ENCODE results near the gene NKAIN1.
"Not testable (repeated sequence)": the region's sequence is repeated elsewhere in the genome, so short reads cannot be mapped to it uniquely, and the experiment has no call there.

The NKAIN1 gene

DNA sequence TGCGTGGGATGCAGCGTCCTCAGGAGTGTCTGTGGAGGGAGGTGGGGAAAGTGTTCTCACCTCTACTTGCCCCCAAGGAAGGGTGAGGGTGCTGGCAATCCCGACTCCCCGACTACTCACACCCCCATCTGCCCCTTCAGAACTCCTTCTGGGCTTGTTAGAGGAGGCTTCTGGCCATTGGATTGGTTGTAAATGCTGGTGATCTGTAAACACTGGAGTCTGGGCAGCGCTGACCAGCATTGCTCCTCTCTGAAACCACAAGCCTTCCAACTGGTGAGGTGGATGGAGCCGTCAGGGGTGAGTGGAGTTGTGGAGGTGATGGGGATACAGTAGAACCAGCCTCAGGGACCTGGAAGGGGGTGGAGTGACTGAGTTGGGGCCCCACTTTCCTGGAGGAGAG is 59.3 kb downstream of the NKAIN1 start:
- no peak overlapping the region for H3K4me2 ChIP-seq (ENCODE audit: low read depth, low read length)
- H3K36me3 ChIP-seq (replicated peaks; ENCODE audit: insufficient read depth, low read length) = no peaks in the 10 kb centered on the region
- no peak for TF ChIP-seq EZH2phosphoT487 (IDR thresholded peaks at IDR 0.05; ENCODE audit: low read length)
- no peak for TF ChIP-seq EZH2 (optimal IDR thresholded peaks at IDR 0.05; ENCODE audit: low read depth, low read length)
- TF ChIP-seq, protein P1, sequence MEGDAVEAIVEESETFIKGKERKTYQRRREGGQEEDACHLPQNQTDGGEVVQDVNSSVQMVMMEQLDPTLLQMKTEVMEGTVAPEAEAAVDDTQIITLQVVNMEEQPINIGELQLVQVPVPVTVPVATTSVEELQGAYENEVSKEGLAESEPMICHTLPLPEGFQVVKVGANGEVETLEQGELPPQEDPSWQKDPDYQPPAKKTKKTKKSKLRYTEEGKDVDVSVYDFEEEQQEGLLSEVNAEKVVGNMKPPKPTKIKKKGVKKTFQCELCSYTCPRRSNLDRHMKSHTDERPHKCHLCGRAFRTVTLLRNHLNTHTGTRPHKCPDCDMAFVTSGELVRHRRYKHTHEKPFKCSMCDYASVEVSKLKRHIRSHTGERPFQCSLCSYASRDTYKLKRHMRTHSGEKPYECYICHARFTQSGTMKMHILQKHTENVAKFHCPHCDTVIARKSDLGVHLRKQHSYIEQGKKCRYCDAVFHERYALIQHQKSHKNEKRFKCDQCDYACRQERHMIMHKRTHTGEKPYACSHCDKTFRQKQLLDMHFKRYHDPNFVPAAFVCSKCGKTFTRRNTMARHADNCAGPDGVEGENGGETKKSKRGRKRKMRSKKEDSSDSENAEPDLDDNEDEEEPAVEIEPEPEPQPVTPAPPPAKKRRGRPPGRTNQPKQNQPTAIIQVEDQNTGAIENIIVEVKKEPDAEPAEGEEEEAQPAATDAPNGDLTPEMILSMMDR (IDR thresholded peaks at IDR 0.05; ENCODE audit: low read length) = no peak
- no peaks in the 10 kb centered on the region for H4K20me1 ChIP-seq (ENCODE audit: insufficient read depth, low read length)
- H3K4me1 ChIP-seq (ENCODE audit: low read length) = peaks cover 4% of the 10 kb centered on the region; the same call in 1 of the 2 replicates
- H3F3A ChIP-seq (ENCODE audit: insufficient read depth, low read length) = no peaks in the 10 kb centered on the region
- H3K27ac ChIP-seq (ENCODE audit: low read length) = no peak overlapping the region
- DNase-seq = no peak
- H2AFZ ChIP-seq (ENCODE audit: low read length) = no peak overlapping the region
- no peaks in the 10 kb centered on the region for H3K79me2 ChIP-seq (ENCODE audit: low read length)
- H3K9me2 ChIP-seq (replicated peaks; ENCODE audit: insufficient read depth, low read length) = no peaks in the 10 kb centered on the region
- H3K9ac ChIP-seq (ENCODE audit: low read length) = no peak overlapping the region
- H3K4me3 ChIP-seq (ENCODE audit: low read length) = no peak overlapping the region
- peaks cover 51% of the 10 kb centered on the region for H3K27me3 ChIP-seq (replicated peaks; ENCODE audit: insufficient read depth, low read length)
- no peaks in the 10 kb centered on the region for H3K9me3 ChIP-seq (replicated peaks; ENCODE audit: insufficient read depth, low read length)

DNA sequence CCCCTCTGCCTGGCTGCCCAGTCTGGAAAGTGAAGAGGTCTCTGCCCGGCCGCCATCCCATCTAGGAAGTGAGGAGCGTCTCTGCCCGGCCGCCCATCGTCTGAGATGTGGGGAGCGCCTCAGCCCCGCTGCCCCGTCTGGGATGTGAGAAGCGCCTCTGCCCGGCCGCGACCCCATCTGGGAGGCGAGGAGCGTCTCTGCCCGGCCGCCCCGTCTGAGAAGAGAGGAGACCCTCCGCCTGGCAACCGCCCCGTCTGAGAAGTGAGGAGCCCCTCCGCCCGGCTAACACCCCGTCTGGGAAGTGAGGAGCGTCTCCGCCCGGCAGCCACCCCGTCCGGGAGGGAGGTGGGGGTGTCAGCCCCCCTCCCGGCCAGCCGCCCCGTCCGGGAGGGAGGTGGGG is 63.4 kb downstream of the NKAIN1 start:
- H3F3A ChIP-seq (ENCODE audit: insufficient read depth, low read length); H3K36me3 ChIP-seq (replicated peaks; ENCODE audit: insufficient read depth, low read length); H3K4me3 ChIP-seq (ENCODE audit: low read length); DNase-seq; H3K79me2 ChIP-seq (ENCODE audit: low read length); H3K4me2 ChIP-seq (ENCODE audit: low read depth, low read length); H4K20me1 ChIP-seq (ENCODE audit: insufficient read depth, low read length); H3K9me3 ChIP-seq (replicated peaks; ENCODE audit: insufficient read depth, low read length); H2AFZ ChIP-seq (ENCODE audit: low read length); H3K27ac ChIP-seq (ENCODE audit: low read length); H3K9me2 ChIP-seq (replicated peaks; ENCODE audit: insufficient read depth, low read length); H3K9ac ChIP-seq (ENCODE audit: low read length); H3K4me1 ChIP-seq (ENCODE audit: low read length): not testable (repeated sequence)
- peaks cover 44% of the 10 kb centered on the region for H3K27me3 ChIP-seq (replicated peaks; ENCODE audit: insufficient read depth, low read length)

DNA sequence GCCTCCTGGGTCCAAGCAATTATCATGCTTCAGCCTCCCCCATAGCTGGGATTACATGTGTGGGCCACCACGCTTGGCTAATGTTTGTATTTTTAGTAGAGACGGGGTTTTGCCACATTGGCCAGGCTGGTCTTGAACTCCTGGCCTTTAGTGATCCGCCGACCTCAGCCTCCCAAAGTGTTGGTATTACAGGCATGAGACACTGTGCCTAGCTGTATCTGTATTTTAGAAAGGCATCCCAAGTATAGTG is 69.3 kb downstream of the NKAIN1 start:
- no peaks in the 10 kb centered on the region for H3F3A ChIP-seq (ENCODE audit: insufficient read depth, low read length)
- no peaks in the 10 kb centered on the region for H3K9me2 ChIP-seq (replicated peaks; ENCODE audit: insufficient read depth, low read length)
- no peak overlapping the region for H3K4me3 ChIP-seq (ENCODE audit: low read length)
- H2AFZ ChIP-seq (ENCODE audit: low read length) = no peak overlapping the region
- H3K4me1 ChIP-seq (ENCODE audit: low read length) = peaks cover 5% of the 10 kb centered on the region; the same call in 1 of the 2 replicates
- no peaks in the 10 kb centered on the region for H4K20me1 ChIP-seq (ENCODE audit: insufficient read depth, low read length)
- H3K4me2 ChIP-seq (ENCODE audit: low read depth, low read length) = no peak overlapping the region
- no peaks in the 10 kb centered on the region for H3K79me2 ChIP-seq (ENCODE audit: low read length)
- no peak for DNase-seq
- no peaks in the 10 kb centered on the region for H3K36me3 ChIP-seq (replicated peaks; ENCODE audit: insufficient read depth, low read length)
- H3K9ac ChIP-seq (ENCODE audit: low read length) = no peak overlapping the region
- TF ChIP-seq EZH2 (optimal IDR thresholded peaks at IDR 0.05; ENCODE audit: low read depth, low read length) = no peak
- TF ChIP-seq, protein P1 (IDR thresholded peaks at IDR 0.05; ENCODE audit: low read length) = no peak
- no peak for TF ChIP-seq EZH2phosphoT487 (IDR thresholded peaks at IDR 0.05; ENCODE audit: low read length)
- H3K27me3 ChIP-seq (replicated peaks; ENCODE audit: insufficient read depth, low read length) = peaks cover 7% of the 10 kb centered on the region; the same call in 1 of the 2 replicates
- no peaks in the 10 kb centered on the region for H3K9me3 ChIP-seq (replicated peaks; ENCODE audit: insufficient read depth, low read length)
- H3K27ac ChIP-seq (ENCODE audit: low read length) = no peak overlapping the region

DNA sequence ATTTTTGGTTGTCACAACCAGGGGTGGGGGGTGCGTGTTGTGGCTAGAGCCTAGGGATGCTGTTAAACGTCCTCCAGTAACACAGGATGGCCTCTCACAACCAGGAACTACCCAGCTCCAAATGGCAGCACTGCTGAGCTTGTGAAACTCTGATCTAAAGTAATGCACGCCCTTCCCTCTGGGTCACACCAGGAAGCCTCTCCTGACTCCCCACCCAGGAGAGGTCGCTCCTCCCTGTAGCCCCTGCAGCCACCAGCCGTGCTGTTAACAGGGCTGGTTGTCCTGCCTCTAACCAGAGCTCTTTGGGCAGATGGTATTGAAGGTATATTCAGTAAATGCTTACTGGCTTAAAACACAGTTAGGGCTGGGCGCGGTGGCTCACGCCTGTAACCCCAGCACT is 73.2 kb downstream of the NKAIN1 start:
- H3K79me2 ChIP-seq (ENCODE audit: low read length) = no peaks in the 10 kb centered on the region
- no peaks in the 10 kb centered on the region for H4K20me1 ChIP-seq (ENCODE audit: insufficient read depth, low read length)
- no peaks in the 10 kb centered on the region; the same call in 1 of the 2 replicates for H3K27me3 ChIP-seq (replicated peaks; ENCODE audit: insufficient read depth, low read length)
- no peaks in the 10 kb centered on the region for H3K9me3 ChIP-seq (replicated peaks; ENCODE audit: insufficient read depth, low read length)
- H3K4me1 ChIP-seq (ENCODE audit: low read length) = peaks cover 5% of the 10 kb centered on the region; the same call in 1 of the 2 replicates
- no peak overlapping the region for H3K4me3 ChIP-seq (ENCODE audit: low read length)
- no peak overlapping the region for H3K9ac ChIP-seq (ENCODE audit: low read length)
- H3K9me2 ChIP-seq (replicated peaks; ENCODE audit: insufficient read depth, low read length) = no peaks in the 10 kb centered on the region
- H2AFZ ChIP-seq (ENCODE audit: low read length) = no peak overlapping the region
- no peaks in the 10 kb centered on the region for H3K36me3 ChIP-seq (replicated peaks; ENCODE audit: insufficient read depth, low read length)
- DNase-seq = no peak
- TF ChIP-seq EZH2 (optimal IDR thresholded peaks at IDR 0.05; ENCODE audit: low read depth, low read length) (no peak), EZH2phosphoT487 (IDR thresholded peaks at IDR 0.05; ENCODE audit: low read length) (no peak)
- TF ChIP-seq, protein P1 (IDR thresholded peaks at IDR 0.05; ENCODE audit: low read length) = no peak
- no peak overlapping the region for H3K4me2 ChIP-seq (ENCODE audit: low read depth, low read length)
- no peaks in the 10 kb centered on the region for H3F3A ChIP-seq (ENCODE audit: insufficient read depth, low read length)
- H3K27ac ChIP-seq (ENCODE audit: low read length) = no peak overlapping the region
